ENCODE results near the gene INTS11.

Gene INTS11

GRCh38 chr1:1343811-1344421 is 19.5 kb upstream of the INTS11 start:
- no peak for DNase-seq

- no peak for DNase-seq
Observed at GRCh38 chr1:1342584-1343115, 18.2 kb upstream of the INTS11 start.

DNA sequence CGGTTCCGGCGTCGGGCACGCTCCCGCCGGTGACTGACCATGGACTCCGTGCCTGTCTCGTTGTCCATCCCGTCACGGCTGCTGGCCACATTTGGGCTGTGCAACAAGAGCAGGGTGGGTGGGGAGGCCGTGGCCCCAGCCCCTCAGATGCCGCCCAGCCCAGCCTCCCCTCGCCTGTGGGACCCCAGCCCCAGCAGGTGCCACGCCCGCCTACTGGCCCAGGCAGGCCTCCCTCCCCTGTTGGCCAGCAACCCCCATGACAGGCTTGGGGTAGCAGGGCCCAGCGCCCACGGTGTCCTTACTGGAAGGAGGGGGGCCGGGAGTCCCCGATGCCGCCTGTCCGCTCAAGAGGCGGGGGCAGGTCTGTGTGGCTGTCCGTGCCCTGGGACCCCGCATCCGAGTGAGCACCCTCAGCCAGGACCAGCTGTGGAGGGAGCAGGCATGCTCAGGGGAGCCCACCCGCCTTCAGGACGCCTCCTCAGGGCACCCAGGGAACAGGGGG is 17.7 kb upstream of the INTS11 start:
- DNase-seq: no peak

DNA sequence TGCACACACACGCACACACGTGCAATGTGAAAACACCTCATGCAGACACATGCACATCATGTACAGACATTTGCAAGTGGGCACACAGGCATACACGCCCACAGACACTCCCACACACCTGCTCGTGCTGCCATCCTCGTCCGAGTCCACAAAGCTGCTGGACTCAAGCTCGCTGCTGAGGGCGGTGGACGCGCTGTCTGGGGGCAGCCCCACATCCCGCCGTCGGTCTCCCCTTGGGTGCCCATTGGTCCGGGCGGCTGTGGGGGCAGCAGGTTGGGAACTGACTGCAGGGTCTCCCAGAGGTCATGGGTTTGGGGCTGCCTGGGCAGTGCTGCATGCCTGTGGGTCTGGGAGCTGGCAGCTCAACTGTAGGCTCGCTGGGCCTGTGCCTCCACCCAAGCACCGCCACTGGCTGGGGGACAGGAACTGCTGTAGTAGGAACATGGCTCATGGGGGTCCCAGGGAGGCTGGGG is 17.1 kb upstream of the INTS11 start:
- no peak for DNase-seq

DNA sequence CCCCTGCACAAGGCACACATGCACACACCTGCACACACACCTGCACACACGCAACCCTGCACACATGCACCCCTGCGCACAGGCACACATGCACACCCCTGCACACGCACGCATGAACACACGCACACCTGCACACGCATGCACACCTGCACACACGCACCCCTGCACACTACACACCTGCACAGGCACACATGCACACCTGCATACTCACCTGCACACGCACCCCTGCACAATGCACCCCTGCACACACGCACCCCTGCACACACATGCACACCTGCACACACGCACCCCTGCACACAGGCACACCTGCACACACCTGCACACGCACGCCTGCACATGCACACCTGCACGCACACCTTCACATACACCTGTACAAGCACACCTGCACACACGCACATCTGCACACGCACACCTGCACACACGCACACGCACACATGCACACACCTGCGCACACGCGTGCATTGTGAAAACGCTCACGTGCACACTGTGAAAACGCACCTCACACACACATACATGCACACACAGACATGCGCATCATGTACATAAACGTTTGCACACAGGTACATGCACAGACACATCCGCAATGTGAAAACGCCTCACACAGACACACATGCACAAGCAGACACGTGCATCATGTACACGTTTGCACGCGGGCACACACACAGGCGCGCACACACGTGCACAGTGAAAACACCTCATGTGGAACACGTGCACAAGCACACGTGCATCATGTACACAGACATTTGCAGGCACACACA is 16.5 kb upstream of the INTS11 start:
- no peak for DNase-seq

DNA sequence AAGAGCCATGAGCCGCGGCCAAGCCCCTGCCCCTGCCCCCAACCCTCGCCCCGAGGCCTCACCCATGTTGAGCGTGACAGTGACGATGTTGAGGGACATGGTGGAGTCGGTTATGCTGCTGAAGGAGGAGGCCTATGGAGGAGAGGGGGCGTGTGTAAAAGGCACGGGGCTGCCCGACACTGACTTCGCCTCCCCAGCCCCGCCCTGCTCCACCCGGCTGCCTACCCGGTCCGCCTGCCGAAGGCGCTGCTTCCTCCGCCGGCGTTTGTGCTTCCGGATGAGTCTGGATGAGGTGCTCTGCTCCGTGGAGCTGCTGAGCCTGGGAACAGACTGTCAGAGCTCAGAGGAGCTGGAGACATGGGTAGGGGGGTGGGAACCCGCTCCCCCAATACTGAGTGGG is 15.7 kb upstream of the INTS11 start:
- no peak for DNase-seq

DNA sequence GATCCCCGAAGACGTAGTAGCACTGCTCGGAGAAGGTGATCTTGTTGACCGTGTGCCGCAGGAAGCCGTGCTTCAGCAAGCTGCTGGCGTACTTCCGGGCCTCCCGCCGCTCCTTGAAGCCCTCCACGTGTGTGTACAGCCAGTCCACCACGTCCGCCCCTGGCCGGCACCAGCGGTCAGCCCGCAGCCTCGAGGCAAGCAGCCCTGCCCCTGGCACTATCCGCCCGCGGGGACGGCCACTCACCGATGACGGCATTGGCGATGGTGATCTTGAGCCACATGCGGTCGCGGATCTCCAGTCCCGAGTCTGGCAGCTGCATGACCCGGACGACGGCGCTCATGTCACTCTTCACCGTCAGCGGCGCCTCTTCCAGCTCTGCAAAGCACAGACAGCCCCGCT is 13.8 kb upstream of the INTS11 start:
- DNase-seq: no peak

GRCh38 chr1:1337793-1338147 is 13.3 kb upstream of the INTS11 start:
- DNase-seq: no peak

- DNase-seq: no peak
Observed at GRCh38 chr1:1336931-1337792, 12.7 kb upstream of the INTS11 start.

DNA sequence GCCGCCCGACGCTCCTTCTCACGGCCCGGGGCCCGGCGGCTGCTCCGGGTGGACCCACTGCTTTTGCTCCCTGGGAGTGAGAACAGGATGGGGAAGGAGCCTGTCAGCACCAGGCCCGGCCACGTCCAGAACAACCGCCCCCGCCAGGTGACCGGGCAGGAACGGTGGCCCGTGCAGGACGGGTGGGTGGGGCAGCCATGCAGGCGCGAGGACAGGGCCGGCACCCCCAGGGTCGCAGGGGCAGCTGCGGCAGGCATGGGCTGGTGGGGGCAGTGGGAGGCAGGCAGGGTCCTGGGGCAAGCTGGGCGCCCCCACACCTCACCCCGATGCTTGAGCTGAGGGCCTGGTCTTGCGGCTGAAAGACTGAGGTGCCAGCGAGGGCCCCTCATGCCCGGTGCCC is 12.0 kb upstream of the INTS11 start:
- DNase-seq: no peak

DNA sequence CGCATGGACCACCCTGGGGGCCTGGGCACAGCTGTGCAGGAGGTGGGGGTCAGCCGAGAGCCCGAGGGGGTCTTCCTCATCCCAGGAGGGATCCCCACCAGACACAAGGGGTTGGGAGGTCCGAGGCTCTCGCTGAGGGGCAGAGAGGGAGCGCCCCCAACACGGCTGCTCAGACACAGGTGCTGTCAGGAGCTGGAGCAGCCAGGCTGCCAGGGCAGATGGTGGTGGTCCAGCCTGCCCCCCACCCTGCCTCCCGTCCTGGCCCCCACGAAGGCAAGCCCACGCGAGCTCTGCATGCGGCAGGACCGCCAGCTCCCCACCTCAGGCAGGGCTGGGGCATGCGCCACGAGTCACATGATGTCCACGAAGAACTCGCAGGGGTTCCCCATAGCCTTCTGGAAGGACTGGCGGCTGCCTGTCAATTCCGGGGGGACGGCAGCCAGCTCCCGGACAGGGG is 11.4 kb upstream of the INTS11 start:
- DNase-seq: no peak

GRCh38 chr1:1335283-1335682 is 10.8 kb upstream of the INTS11 start:
- no peak for DNase-seq

- no peak for DNase-seq
Observed at GRCh38 chr1:1334835-1335234, 10.4 kb upstream of the INTS11 start.

DNA sequence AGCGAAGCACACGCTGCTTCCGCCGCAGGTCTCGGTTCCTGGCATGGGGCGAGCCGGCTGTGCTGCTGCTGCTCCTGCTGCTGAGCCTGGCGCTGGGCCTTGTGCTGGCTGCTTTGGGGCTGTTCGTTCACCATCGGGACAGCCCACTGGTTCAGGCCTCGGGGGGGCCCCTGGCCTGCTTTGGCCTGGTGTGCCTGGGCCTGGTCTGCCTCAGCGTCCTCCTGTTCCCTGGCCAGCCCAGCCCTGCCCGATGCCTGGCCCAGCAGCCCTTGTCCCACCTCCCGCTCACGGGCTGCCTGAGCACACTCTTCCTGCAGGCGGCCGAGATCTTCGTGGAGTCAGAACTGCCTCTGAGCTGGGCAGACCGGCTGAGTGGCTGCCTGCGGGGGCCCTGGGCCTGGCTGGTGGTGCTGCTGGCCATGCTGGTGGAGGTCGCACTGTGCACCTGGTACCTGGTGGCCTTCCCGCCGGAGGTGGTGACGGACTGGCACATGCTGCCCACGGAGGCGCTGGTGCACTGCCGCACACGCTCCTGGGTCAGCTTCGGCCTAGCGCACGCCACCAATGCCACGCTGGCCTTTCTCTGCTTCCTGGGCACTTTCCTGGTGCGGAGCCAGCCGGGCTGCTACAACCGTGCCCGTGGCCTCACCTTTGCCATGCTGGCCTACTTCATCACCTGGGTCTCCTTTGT is 9.2 kb upstream of the INTS11 start:
- DNase-seq: no peak

- no peak for DNase-seq
Observed at GRCh38 chr1:1332774-1333480, 8.5 kb upstream of the INTS11 start.

GRCh38 chr1:1332031-1332755 is 7.7 kb upstream of the INTS11 start:
- no peak for DNase-seq

DNA sequence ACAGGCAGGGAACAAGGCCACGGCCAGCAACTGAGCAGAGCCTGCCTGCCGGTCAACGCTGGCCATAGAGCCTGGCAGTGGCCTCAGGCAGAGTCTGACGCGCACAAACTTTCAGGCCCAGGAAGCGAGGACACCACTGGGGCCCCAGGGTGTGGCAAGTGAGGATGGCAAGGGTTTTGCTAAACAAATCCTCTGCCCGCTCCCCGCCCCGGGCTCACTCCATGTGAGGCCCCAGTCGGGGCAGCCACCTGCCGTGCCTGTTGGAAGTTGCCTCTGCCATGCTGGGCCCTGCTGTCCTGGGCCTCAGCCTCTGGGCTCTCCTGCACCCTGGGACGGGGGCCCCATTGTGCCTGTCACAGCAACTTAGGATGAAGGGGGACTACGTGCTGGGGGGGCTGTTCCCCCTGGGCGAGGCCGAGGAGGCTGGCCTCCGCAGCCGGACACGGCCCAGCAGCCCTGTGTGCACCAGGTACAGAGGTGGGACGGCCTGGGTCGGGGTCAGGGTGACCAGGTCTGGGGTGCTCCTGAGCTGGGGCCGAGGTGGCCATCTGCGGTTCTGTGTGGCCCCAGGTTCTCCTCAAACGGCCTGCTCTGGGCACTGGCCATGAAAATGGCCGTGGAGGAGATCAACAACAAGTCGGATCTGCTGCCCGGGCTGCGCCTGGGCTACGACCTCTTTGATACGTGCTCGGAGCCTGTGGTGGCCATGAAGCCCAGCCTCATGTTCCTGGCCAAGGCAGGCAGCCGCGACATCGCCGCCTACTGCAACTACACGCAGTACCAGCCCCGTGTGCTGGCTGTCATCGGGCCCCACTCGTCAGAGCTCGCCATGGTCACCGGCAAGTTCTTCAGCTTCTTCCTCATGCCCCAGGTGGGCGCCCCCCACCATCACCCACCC is 6.9 kb upstream of the INTS11 start, which contains the start of gene TAS1R3:
TAS1R3 (plus strand) TSS at position 213 of the 898 bp plus-strand sequence; CDS start at position 279, 66 bp downstream.
- no peak for DNase-seq

GRCh38 chr1:1330366-1331067 is 6.1 kb upstream of the INTS11 start:
- DNase-seq: no peak
